Measurements from ENCODE around the gene SUSD4. TPM values are rescaled to one million over a fixed set of nuclear protein-coding genes. Genes with fewer than 3 reads are reported as not detected.
A peak's percentile ranks its signal among the peaks of the same experiment; 100 is the strongest.

The SUSD4 gene
- total RNA-seq, 1 donor from 2014 or later = 0.79 TPM

DNA sequence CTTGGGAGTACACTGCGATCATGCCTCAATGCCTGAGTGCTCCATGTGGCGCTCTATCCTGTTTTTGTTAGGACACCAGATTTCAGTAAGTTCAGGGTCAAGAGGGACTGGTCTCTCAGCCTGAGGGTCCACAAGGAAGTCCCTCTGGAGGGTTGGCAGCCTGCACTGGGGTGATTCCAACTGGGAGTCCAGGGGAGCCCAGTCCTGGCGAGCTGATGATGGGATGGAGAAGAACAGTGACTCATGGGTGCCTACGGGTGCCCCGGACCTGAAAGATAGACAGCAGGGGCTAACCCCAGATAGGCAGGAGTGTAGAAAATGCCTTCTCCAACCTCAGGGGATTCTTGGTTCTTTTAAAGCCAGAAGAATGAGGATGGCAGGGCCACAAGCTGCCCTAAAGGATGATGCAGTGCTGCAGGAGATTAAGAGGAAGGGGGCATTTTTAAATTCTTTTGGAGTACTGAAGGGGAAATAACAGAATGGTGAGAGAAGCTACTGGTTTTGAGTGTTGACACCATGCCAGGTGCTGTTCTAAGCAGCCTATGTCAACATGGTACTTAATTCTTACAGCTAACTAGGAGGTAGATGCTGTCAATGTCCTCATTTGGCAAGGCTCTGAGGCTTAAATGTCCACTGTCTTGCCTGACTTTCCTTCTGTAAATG, 152.5 kb downstream of the SUSD4 start:
- TF ChIP-seq, protein P1, sequence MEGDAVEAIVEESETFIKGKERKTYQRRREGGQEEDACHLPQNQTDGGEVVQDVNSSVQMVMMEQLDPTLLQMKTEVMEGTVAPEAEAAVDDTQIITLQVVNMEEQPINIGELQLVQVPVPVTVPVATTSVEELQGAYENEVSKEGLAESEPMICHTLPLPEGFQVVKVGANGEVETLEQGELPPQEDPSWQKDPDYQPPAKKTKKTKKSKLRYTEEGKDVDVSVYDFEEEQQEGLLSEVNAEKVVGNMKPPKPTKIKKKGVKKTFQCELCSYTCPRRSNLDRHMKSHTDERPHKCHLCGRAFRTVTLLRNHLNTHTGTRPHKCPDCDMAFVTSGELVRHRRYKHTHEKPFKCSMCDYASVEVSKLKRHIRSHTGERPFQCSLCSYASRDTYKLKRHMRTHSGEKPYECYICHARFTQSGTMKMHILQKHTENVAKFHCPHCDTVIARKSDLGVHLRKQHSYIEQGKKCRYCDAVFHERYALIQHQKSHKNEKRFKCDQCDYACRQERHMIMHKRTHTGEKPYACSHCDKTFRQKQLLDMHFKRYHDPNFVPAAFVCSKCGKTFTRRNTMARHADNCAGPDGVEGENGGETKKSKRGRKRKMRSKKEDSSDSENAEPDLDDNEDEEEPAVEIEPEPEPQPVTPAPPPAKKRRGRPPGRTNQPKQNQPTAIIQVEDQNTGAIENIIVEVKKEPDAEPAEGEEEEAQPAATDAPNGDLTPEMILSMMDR (IDR thresholded peaks at IDR 0.05; ENCODE audit: insufficient read depth, low read length, severe bottlenecking) = no peak
- DNase-seq (ENCODE audit: low read depth) (no peak), FAIRE-seq (peak; percentile 7)
- Histone ChIP-seq H3K36me3 (ENCODE audit: control insufficient read depth, insufficient read depth, low read length) (no peaks in the 10 kb centered on the region), H3K4me3 (ENCODE audit: low read depth, low read length) (no peak overlapping the region), H3K27me3 (ENCODE audit: control insufficient read depth, insufficient read depth, low read length) (no peaks in the 10 kb centered on the region)

DNA sequence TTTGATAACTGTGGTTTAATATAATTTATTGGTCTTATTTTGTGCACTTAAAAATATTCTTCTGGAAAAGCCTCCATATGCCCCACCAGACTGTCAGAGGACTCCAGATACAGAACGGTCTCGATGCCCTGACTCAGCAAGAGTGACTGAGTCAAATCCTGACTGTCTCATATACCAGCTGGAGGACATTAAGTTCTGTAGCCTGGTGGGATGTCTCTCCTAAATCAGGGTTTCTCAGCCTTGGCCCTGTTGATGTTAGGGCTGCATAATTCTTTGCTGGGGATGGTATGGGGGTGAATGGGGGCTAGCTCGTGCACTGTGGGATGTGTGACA, 153.2 kb downstream of the SUSD4 start:
- no peaks in the 10 kb centered on the region for H3K27me3 ChIP-seq (ENCODE audit: control insufficient read depth, insufficient read depth, low read length)
- TF ChIP-seq, protein P1 (IDR thresholded peaks at IDR 0.05; ENCODE audit: insufficient read depth, low read length, severe bottlenecking) = no peak
- H3K36me3 ChIP-seq (ENCODE audit: control insufficient read depth, insufficient read depth, low read length) = no peaks in the 10 kb centered on the region
- H3K4me3 ChIP-seq (ENCODE audit: low read depth, low read length) = no peak overlapping the region
- DNase-seq (ENCODE audit: low read depth) = no peak
- no peak for FAIRE-seq

DNA sequence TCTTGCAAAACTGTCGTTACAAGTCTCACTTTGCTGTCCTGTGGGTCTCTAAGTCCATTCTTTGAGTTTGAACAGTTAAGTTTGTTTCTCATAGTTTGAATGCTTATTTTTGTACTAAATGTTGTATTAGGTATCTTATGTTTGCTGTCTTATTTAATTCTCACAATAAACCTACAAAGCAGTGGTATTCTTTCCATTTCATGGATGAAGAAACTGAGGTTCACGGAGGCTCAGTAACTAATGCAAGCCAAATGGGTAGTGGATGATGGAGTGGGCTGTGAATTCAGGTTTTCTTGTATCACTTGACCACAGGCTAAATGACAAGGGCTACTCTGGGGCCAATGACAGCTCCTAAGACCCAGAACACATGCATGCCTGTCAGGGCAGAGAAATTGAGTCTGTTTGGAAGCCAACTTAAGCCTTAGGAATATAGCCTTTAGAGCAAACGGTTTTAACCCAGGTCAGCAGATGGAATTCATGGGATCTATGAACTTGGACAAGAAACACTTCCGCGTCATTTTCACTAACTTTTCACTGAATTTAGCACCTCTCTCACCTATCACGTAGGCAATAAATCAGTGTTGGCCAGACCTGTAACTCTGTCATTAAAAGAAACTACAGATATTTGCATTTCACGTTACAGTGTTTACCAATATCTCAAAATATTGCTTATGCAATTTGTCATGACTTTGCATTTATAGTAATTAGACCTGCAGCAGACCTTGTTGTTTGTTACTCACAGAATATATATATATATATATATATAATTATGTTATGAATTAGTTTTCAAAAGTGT, 153.8 kb downstream of the SUSD4 start:
- no peaks in the 10 kb centered on the region for H3K36me3 ChIP-seq (ENCODE audit: control insufficient read depth, insufficient read depth, low read length)
- DNase-seq (ENCODE audit: low read depth) = no peak
- FAIRE-seq = no peak
- H3K27me3 ChIP-seq (ENCODE audit: control insufficient read depth, insufficient read depth, low read length) = no peaks in the 10 kb centered on the region
- H3K4me3 ChIP-seq (ENCODE audit: low read depth, low read length) = no peak overlapping the region
- TF ChIP-seq, protein P1 (IDR thresholded peaks at IDR 0.05; ENCODE audit: insufficient read depth, low read length, severe bottlenecking) = no peak

DNA sequence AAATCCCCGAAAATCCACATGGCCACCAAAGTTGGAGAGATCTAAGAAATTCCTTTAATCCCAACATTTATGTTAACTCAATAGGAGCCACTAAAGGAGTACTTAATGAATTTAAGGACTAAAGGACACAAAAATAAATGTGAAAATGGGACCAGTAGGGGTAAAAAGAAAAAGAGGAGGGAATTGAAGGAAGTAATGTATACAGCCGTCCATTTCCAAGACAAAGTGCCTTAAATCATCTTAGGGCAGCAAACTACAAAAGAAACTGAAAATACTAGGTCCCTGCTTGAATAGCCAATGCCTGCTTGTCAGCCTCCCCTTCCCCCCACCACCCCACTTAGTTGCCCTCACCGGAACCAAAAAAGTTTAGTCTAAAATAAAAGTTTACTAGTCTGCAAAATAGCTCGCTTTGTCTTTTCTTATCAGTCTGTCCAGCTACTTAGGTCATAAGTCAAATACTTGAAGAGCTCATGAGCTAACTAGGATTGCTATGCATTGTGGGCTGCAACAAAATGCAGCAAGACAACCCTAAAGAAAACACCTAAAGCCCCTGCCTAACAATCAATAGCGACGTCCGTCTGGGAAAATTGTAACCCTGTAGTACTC, 154.6 kb downstream of the SUSD4 start:
- TF ChIP-seq, protein P1 (IDR thresholded peaks at IDR 0.05; ENCODE audit: insufficient read depth, low read length, severe bottlenecking) = no peak
- H3K36me3 ChIP-seq (ENCODE audit: control insufficient read depth, insufficient read depth, low read length) = no peaks in the 10 kb centered on the region
- no peak for FAIRE-seq
- no peak overlapping the region for H3K4me3 ChIP-seq (ENCODE audit: low read depth, low read length)
- H3K27me3 ChIP-seq (ENCODE audit: control insufficient read depth, insufficient read depth, low read length) = no peaks in the 10 kb centered on the region
- no peak for DNase-seq (ENCODE audit: low read depth)

DNA sequence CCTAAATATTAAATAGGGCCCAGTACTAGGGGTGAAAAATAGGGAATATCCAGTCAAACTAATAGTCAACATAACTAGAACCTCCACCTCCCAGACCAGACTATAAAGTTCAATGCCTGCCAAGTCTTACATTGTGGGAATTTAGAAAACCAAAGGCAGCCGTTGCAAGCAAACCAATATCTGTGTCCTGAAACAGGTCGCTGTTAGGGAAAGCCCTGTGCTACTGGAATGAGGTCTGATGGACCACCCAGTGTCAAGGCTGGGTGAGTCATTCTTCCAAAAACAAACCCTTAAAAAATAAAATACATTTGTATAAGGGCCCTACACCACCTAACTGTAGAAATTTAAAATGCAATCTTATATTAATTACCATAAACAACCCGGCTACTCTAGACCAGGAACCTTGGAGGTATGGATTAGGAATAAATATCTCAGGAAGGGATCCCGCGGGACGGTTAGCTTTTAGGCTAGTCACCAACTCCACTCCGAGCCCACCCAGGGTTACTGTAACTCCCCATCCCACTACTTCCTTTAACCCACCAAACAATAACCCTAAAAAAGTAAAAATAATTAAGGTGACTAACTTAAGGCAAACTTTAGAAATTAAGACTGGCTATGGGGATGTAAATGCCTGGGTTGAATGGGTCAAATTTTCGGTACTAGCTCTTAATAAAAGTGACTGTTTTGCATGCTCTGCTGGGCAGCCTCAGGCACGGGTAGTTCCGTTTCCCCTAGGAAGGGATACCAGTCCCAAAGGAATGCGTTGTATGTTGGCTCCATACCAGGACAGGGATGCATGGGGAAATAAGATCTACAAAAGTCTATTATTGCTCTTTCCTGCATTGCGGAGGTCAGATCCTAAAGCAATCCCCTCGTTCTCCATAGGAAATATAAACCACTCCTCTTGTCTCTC, 155.6 kb downstream of the SUSD4 start:
- Histone ChIP-seq H3K27me3 (ENCODE audit: control insufficient read depth, insufficient read depth, low read length) (no peaks in the 10 kb centered on the region), H3K36me3 (ENCODE audit: control insufficient read depth, insufficient read depth, low read length) (no peaks in the 10 kb centered on the region), H3K4me3 (ENCODE audit: low read depth, low read length) (no peak overlapping the region)
- no peak for DNase-seq (ENCODE audit: low read depth)
- TF ChIP-seq, protein P1 (IDR thresholded peaks at IDR 0.05; ENCODE audit: insufficient read depth, low read length, severe bottlenecking) = no peak
- FAIRE-seq = no peak
